Stimulated activated CD4-positive, alpha-beta T cell treated with anti-CD3 and anti-CD28 coated beads, Interleukin-2, amount 100 ng/mL, for 48 hours (primary cell): ENCODE data around the gene SPAG16.
"Not testable (repeated sequence)": the region's sequence is repeated elsewhere in the genome, so short reads cannot be mapped to it uniquely, and the experiment has no call there.

ENCODE experiments used
- DNase-seq, 2 donors: peaks; one replicate each; pipeline ENCODE4 v3.0.0-alpha.2; 2020

SPAG16 gene

GRCh38 chr2:213561759-213562158 is 277.5 kb downstream of the SPAG16 start:
- no peak for DNase-seq

- DNase-seq, result no peak
Measured at GRCh38 chr2:213562539-213563180, 278.4 kb downstream of the SPAG16 start.

GRCh38 chr2:213566846-213567245 is 282.6 kb downstream of the SPAG16 start:
- DNase-seq, result no peak

GRCh38 chr2:213609570-213610170 is 325.4 kb downstream of the SPAG16 start:
- no peak for DNase-seq

- DNase-seq, result no peak
Measured at GRCh38 chr2:213627054-213627710, 342.9 kb downstream of the SPAG16 start.

GRCh38 chr2:213627835-213628460 is 343.7 kb downstream of the SPAG16 start:
- DNase-seq, result no peak

GRCh38 chr2:213640738-213641425 is 356.6 kb downstream of the SPAG16 start:
- DNase-seq, result no peak

- DNase-seq, result no peak
Measured at GRCh38 chr2:213644926-213645325, 360.7 kb downstream of the SPAG16 start.

GRCh38 chr2:213649176-213649575 is 364.9 kb downstream of the SPAG16 start:
- DNase-seq, result no peak

- DNase-seq, result no peak
Measured at GRCh38 chr2:213664817-213665216, 380.6 kb downstream of the SPAG16 start.

GRCh38 chr2:213669657-213670056 is 385.4 kb downstream of the SPAG16 start:
- no peak for DNase-seq

GRCh38 chr2:213678437-213679218 is 394.4 kb downstream of the SPAG16 start:
- DNase-seq, result no peak

- DNase-seq, result no peak
Measured at GRCh38 chr2:213679894-213680293, 395.6 kb downstream of the SPAG16 start.

- no peak for DNase-seq
Measured at GRCh38 chr2:213682276-213682675, 398.0 kb downstream of the SPAG16 start.

- no peak for DNase-seq
Measured at GRCh38 chr2:213688133-213688532, 403.9 kb downstream of the SPAG16 start.

- DNase-seq, result not testable (repeated sequence)
Measured at GRCh38 chr2:213688825-213689224, 404.6 kb downstream of the SPAG16 start.

- no peak for DNase-seq
Measured at GRCh38 chr2:213689585-213689984, 405.3 kb downstream of the SPAG16 start.

- no peak for DNase-seq
Measured at GRCh38 chr2:213691351-213691750, 407.1 kb downstream of the SPAG16 start.

- no peak for DNase-seq
Measured at GRCh38 chr2:213696442-213696841, 412.2 kb downstream of the SPAG16 start.

- not testable (repeated sequence) for DNase-seq
Measured at GRCh38 chr2:213701365-213701764, 417.1 kb downstream of the SPAG16 start.

- no peak for DNase-seq
Measured at GRCh38 chr2:213703406-213704098, 419.3 kb downstream of the SPAG16 start.

- DNase-seq, result no peak
Measured at GRCh38 chr2:213710164-213710563, 425.9 kb downstream of the SPAG16 start.
